K562 (cell line): Measurements from ENCODE around the gene AGO3. TPM values are rescaled to one million over a fixed set of nuclear protein-coding genes. Genes with fewer than 3 reads are reported as not detected.
A peak's percentile ranks its signal among the peaks of the same experiment; 100 is the strongest.

Source experiments
- ATAC-seq: fragments of 200-7000 bp; cut with Tn5 transposase; 3 replicates; pipeline ENCODE4 v1.9.1; 2020; ENCODE audit warnings: moderate library complexity
- BruUV-seq: library from RNA; stranded (reverse); fragments of 400-500 nt; replicated peaks from 2 replicates; lab custom pipeline; 2021; lab: Mats Ljungman, UMichigan
- CTCF ChIA-PET: fragments of 300-600 bp; formaldehyde crosslinking; extraction: SDS; loops from one replicate; lab custom pipeline; 2021; ENCODE audit warnings: low intra/inter-chr PET ratio; lab: Yijun Ruan, JAX
- POLR2A ChIA-PET: fragments of 300-600, 350-650 bp; sonication (Branson Sonifier 250); formaldehyde crosslinking; extraction: SDS; loops from one replicate; lab custom pipeline; 2021; ENCODE audit warnings: antibody characterized with exemption, inconsistent platforms; lab: Yijun Ruan, JAX
- DNase-seq, 4 experiments: peaks; one replicate each; pipeline versions ENCODE4 v3.0.0 to v3.0.0-alpha.2; 2011 to 2018; ENCODE audit warnings: low spot score in 3 of 4, mixed read lengths in 3 of 4; ENCODE audit errors: extremely low read depth in 1 of 4
- FAIRE-seq: peaks from 2 replicates; lab custom pipeline; 2011; peaks lifted over from hg19 to GRCh38; lab: Jason Lieb, UNC
- H2AFZ ChIP-seq: 2 replicates; pipeline ENCODE4 v1.6.0; 2011; ENCODE audit warnings: low read depth, low read length, control low read depth, inconsistent platforms
- H3K27ac ChIP-seq: fragments of 200-600 bp; 3 replicates; pipeline ENCODE4 v1.8.0; 2011; ENCODE audit warnings: low read depth, mild to moderate bottlenecking, control low read depth, inconsistent platforms, low read length, moderate library complexity, mixed read lengths; ENCODE audit errors: extremely low read depth
- H3K27me3 ChIP-seq, 2 experiments: fragments of 300-600 bp in 1 of 2; 2 replicates in 1 of 2; 3 replicates in 1 of 2; pipeline versions ENCODE4 v1.6.0 to v1.8.0; 2011; ENCODE audit warnings: inconsistent platforms in 2 of 2, low read length in 2 of 2, mild to moderate bottlenecking in 1 of 2, mixed read lengths in 1 of 2, moderate library complexity in 1 of 2; ENCODE audit not compliant: control insufficient read depth in 2 of 2, insufficient read depth in 2 of 2
- H3K36me3 ChIP-seq: fragments of 300-600 bp; 3 replicates; pipeline ENCODE4 v1.8.0; 2011; ENCODE audit warnings: mild to moderate bottlenecking, low read length, inconsistent platforms; ENCODE audit not compliant: control insufficient read depth, insufficient read depth
- H3K4me1 ChIP-seq, 2 experiments: fragments of 200-600 bp in 1 of 2; replicated peaks in 1 of 2; 2 replicates in 1 of 2; 3 replicates in 1 of 2; pipeline versions ENCODE4 v1.5.1 to v1.8.0; 2011; ENCODE audit warnings: inconsistent platforms in 2 of 2, low read length in 2 of 2, mild to moderate bottlenecking in 1 of 2, mixed read lengths in 1 of 2, moderate library complexity in 1 of 2; ENCODE audit not compliant: control insufficient read depth in 2 of 2, insufficient read depth in 2 of 2
- H3K4me2 ChIP-seq: 2 replicates; pipeline ENCODE4 v1.6.1; 2011; ENCODE audit warnings: low read length, control low read depth, inconsistent platforms, mixed read lengths; ENCODE audit not compliant: insufficient read depth
- H3K4me3 ChIP-seq: fragments of 200-600 bp; sonication (generic), shearing (Covaris generic); 2 replicates; pipeline ENCODE4 v1.5.1; 2016; ENCODE audit warnings: control low read depth, inconsistent platforms
- H3K79me2 ChIP-seq: fragments of 200-600 bp; 3 replicates; pipeline ENCODE4 v1.8.0; 2011; ENCODE audit warnings: low read length, inconsistent platforms; ENCODE audit not compliant: control insufficient read depth, insufficient read depth
- H3K9ac ChIP-seq, 2 experiments: 2 replicates each; pipeline versions ENCODE4 v1.6.0 to v1.6.1; 2011; ENCODE audit warnings: low read depth in 2 of 2, low read length in 2 of 2, control low read depth in 1 of 2, inconsistent platforms in 1 of 2, mild to moderate bottlenecking in 1 of 2, mixed read lengths in 1 of 2; ENCODE audit not compliant: insufficient read depth in 1 of 2
- H3K9me1 ChIP-seq: one replicate; pipeline ENCODE4 v1.6.0; 2011; ENCODE audit warnings: inconsistent platforms, mild to moderate bottlenecking, low read length, moderate library complexity; ENCODE audit not compliant: control insufficient read depth, insufficient read depth
- H3K9me3 ChIP-seq: replicated peaks from 2 replicates; pipeline ENCODE4 v1.5.1; 2011; ENCODE audit warnings: low read depth, low read length, inconsistent platforms; ENCODE audit not compliant: control insufficient read depth, insufficient read depth
- H4K20me1 ChIP-seq: replicated peaks from 2 replicates; pipeline ENCODE4 v1.6.1; 2011; ENCODE audit warnings: low read length, inconsistent platforms, mixed read lengths; ENCODE audit not compliant: control insufficient read depth, insufficient read depth
- CSDE1 ChIP-seq, 2 experiments: fragments of 450-650 bp; IDR thresholded peaks; 2 replicates each; pipeline ENCODE4 v1.6.1; 2016; ENCODE audit warnings: mild to moderate bottlenecking in 1 of 2
- EP300 ChIP-seq: IDR thresholded peaks from 2 replicates; pipeline ENCODE4 v1.6.1; 2012; ENCODE audit warnings: low read length, improper control_type of control experiment
- ESRRA ChIP-seq: fragments of 450-650 bp; IDR thresholded peaks from 2 replicates; pipeline ENCODE4 v1.6.1; 2014; ENCODE audit warnings: low read depth, mild to moderate bottlenecking, moderate library complexity, borderline replicate concordance
- JUND ChIP-seq, 2 experiments: IDR thresholded peaks; 2 replicates in 1 of 2; 3 replicates in 1 of 2; pipeline ENCODE4 v1.6.1; 2011; ENCODE audit warnings: borderline replicate concordance in 2 of 2, low read depth in 2 of 2, low read length in 2 of 2, improper control_type of control experiment in 1 of 2, missing biosample characterization in 1 of 2, missing genetic modification characterization in 1 of 2, missing genetic modification reagents in 1 of 2
- KLF16 ChIP-seq: IDR thresholded peaks from 2 replicates; pipeline ENCODE4 v1.6.1; 2016; ENCODE audit warnings: antibody characterized with exemption
- LEF1 ChIP-seq: fragments of 450-650 bp; IDR thresholded peaks from 2 replicates; pipeline ENCODE4 v1.6.1; 2016; ENCODE audit warnings: mild to moderate bottlenecking
- MNT ChIP-seq, 2 experiments: fragments of 450-650 bp; conservative IDR thresholded peaks; 2 replicates each; pipeline ENCODE4 v1.6.1; 2017; ENCODE audit warnings: mild to moderate bottlenecking in 2 of 2, moderate library complexity in 2 of 2
- NR0B1 ChIP-seq: fragments of 450-650 bp; IDR thresholded peaks from one replicate; pipeline ENCODE4 v1.6.1; 2018; ENCODE audit warnings: mild to moderate bottlenecking, moderate library complexity; ENCODE audit not compliant: partially characterized antibody
- NUFIP1 ChIP-seq: fragments of 450-650 bp; IDR thresholded peaks from 2 replicates; pipeline ENCODE4 v1.6.1; 2018; ENCODE audit not compliant: partially characterized antibody
- RCOR1 ChIP-seq, 2 experiments: IDR thresholded peaks; 2 replicates each; pipeline ENCODE4 v1.6.1; 2012; ENCODE audit warnings: low read depth in 2 of 2, low read length in 2 of 2, borderline replicate concordance in 1 of 2, improper control_type of control experiment in 1 of 2
- SETDB1 ChIP-seq: IDR thresholded peaks from one replicate; pipeline ENCODE4 v1.6.1; 2012; ENCODE audit warnings: low read length, control low read depth, inconsistent platforms
- TEAD4 ChIP-seq, 2 experiments: sonication (generic) in 1 of 2; formaldehyde crosslinking in 1 of 2; IDR thresholded peaks; 2 replicates each; pipeline versions ENCODE4 v1.6.1 to v1.8.0; 2012 to 2022; ENCODE audit warnings: borderline replicate concordance in 1 of 2, inconsistent platforms in 1 of 2, low read length in 1 of 2, mild to moderate bottlenecking in 1 of 2, missing genetic modification reagents in 1 of 2
- WGBS: fragments of 100-300 bp; shearing (Covaris generic); methylation state at CpG from one replicate; pipeline ENCODE4 v1.1.6; 2016; ENCODE audit warnings: low coverage, mixed read lengths; ENCODE audit not compliant: insufficient coverage; ENCODE audit errors: missing lambda C conversion rate; 5-methylcytosine and 5-hydroxymethylcytosine counted together
- in situ Hi-C: fragments of 300-500 bp; cut with MboI; formaldehyde crosslinking; loops from 4 replicates; pipeline ENCODE4 v1.15.0; 2018; ENCODE audit warnings: inconsistent platforms, mixed read lengths
- intact Hi-C: fragments of 100-400 bp; cut with micrococcal nuclease; formaldehyde crosslinking; loops from 2 replicates; pipeline ENCODE4 v1.14.2; 2022
- polyA plus RNA-seq, 8 experiments: library from polyadenylated mRNA; depleted of rRNA in 4 of 8; stranded (reverse) in 5 of 8; unstranded in 3 of 8; fragments of >200 nt; fragmentation: Nextera tagmentation in 2 of 8; fragmentation: Illumina TruSeq in 1 of 8; extraction: Ambion mirVana in 2 of 8; extraction: Trizol in 1 of 8; gene quantifications; 2 replicates each; pipeline versions ENCODE4 v1.2.1 to v1.2.3, GENCODE V29; 2011 to 2014; ENCODE audit warnings: inconsistent platforms in 1 of 8, missing spikeins in 1 of 8
- total RNA-seq, 7 experiments: library from RNA; depleted of rRNA in 6 of 7; stranded (reverse); fragments of >200 nt in 6 of 7; fragmentation: Illumina TruSeq in 2 of 7; extraction: Trizol in 2 of 7; gene quantifications; 2 replicates each; pipeline versions ENCODE4 v1.2.1 to v1.2.3, GENCODE V29; 2011 to 2021; ENCODE audit warnings: low replicate concordance in 1 of 7
- TF ChIP-seq, protein P1 (sequence below): sonication (generic); IDR thresholded peaks from 2 replicates; pipeline ENCODE4 v1.6.1; 2016

Gene AGO3
- total and polyA plus RNA-seq, 9 of the 15 experiments (the other 6 are each of a cell fraction or from before 2014, with no cell fraction given): 4.5 to 41.5 (median 22.7) TPM

DNA sequence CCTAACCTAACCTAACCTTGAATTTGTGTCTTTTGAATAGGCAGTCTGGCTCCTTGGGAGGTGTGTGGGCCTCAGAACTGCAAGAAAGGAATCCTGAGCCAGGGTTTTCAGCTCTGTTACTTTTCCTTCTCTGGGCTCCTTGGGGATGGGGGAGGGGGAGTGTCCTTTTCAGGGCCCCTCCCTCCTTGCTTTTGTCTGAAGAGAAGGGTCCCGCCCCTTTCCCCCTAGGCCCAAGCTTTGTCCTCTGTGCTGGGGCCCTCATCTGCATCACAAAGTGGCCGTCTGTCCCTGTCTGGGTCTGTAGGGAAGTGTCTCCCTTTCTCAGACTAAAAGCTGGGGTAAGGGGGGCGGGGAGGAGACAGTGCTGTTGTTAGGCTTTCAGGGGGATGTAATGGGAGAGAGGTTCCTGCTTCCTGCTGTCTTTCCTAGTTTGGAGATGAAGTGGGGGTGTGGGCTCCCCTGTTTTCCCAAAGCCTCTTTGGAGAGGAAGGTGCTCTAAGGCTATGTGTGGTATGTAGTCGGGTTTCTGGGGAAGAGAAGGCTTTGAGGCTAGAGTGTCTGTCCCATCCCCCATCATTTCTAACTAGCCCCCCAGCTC is 44.8 kb upstream of the AGO3 start (continued):
- no peak for TF ChIP-seq NR0B1

GRCh38 chr1:35886577-35887431 is 44.1 kb upstream of the AGO3 start:
- Histone ChIP-seq H4K20me1 (peaks cover 27% of the 10 kb centered on the region), H3K79me2 (peaks cover 78% of the 10 kb centered on the region), H3K9ac (peak overlapping the region; percentile 52 to 82; a peak in 3 of 4 replicates), H2AFZ (no peak overlapping the region), H3K27ac (peak overlapping the region; percentile 69), H3K9me3 (no peaks in the 10 kb centered on the region), H3K4me1 (peaks cover 43 to 60% of the 10 kb centered on the region in 2 experiments), H3K36me3 (peaks cover 32% of the 10 kb centered on the region), H3K9me1 (peaks cover 12% of the 10 kb centered on the region), H3K4me2 (peak overlapping the region; percentile 73), H3K4me3 (0 out of 2 replicates have a peak overlapping the region, but pooled peaks have one; percentile 3), H3K27me3 (no peaks in the 10 kb centered on the region)
- WGBS: 6% methylated on average over 3 of the region's 3 CpGs
- ATAC-seq (peak; percentile 63), DNase-seq (peak; percentile 73 to 91 (median 81)), FAIRE-seq (peak; percentile 92)
- intact Hi-C loops: loop anchor here (10.0 kb wide), 1 partner anchor 438 kb away; the partner anchor contains the start of gene EVA1B
- ChIA-PET CTCF (no interaction called here), POLR2A (interaction anchor here (0.6 to 3.7 kb wide), 10 partner anchors 10 to 73 kb away, joined by 3 to 19 read pairs (median 4); no protein-coding TSS in a partner anchor)
- in situ Hi-C loops: no loop called here
- no TSS peak for BruUV-seq
- TF ChIP-seq SETDB1 (no peak), JUND (IDR thresholded peaks at IDR 0.05; ENCODE audit: borderline replicate concordance, low read depth, low read length) (peak; percentile 55; the same call in 1 of the 2 replicates), JUND (tag; IDR thresholded peaks at IDR 0.05; ENCODE audit: borderline replicate concordance, low read depth, low read length) (peak; percentile 53; the same call in 2 of the 3 replicates), MNT (conservative IDR thresholded peaks at IDR 0.05) (0 out of 4 replicates have a peak, but pooled peaks of 1 of the 2 experiments have one; percentile 42), TEAD4 (IDR thresholded peaks at IDR 0.05; ENCODE audit: low read length) (peak; percentile 62; the same call in 1 of the 2 replicates), TEAD4 (CRISPR knock-in tag; IDR thresholded peaks at IDR 0.05; ENCODE audit: borderline replicate concordance) (no peak), NUFIP1 (no peak), LEF1 (peak; percentile 84), EP300 (peak; percentile 48), RCOR1 (IDR thresholded peaks at IDR 0.05; ENCODE audit: borderline replicate concordance in 1 of 2, low read depth in 2 of 2, low read length in 2 of 2) (peak in 1 of 2 experiments; percentile 77; a peak in 2 of 4 replicates), ESRRA (peak; percentile 75), KLF16 (peak; percentile 37; the same call in 1 of the 2 replicates), CSDE1 (IDR thresholded peaks at IDR 0.05) (no peak)
- TF ChIP-seq, protein P1, sequence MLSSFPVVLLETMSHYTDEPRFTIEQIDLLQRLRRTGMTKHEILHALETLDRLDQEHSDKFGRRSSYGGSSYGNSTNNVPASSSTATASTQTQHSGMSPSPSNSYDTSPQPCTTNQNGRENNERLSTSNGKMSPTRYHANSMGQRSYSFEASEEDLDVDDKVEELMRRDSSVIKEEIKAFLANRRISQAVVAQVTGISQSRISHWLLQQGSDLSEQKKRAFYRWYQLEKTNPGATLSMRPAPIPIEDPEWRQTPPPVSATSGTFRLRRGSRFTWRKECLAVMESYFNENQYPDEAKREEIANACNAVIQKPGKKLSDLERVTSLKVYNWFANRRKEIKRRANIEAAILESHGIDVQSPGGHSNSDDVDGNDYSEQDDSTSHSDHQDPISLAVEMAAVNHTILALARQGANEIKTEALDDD: peak; percentile 80; the same call in 1 of the 2 replicates
